BE2C (cell line): ENCODE results near the gene SGCB.

Experiments used
- DNase-seq: peaks from one replicate; pipeline ENCODE4 v3.0.0-alpha.2; 2020
- H3K27me3 ChIP-seq: fragments of 250-450 bp; sonication (Bioruptor Pico); 2 replicates; pipeline ENCODE4 v1.5.1; 2020; ENCODE audit warnings: mild to moderate bottlenecking
- H3K36me3 ChIP-seq: fragments of 250-450 bp; sonication (Bioruptor Pico); 2 replicates; pipeline ENCODE4 v1.5.1; 2020; ENCODE audit warnings: mild to moderate bottlenecking
- H3K4me1 ChIP-seq: fragments of 250-450 bp; sonication (Bioruptor Pico); 2 replicates; pipeline ENCODE4 v1.5.1; 2020
- H3K4me3 ChIP-seq: 2 replicates; pipeline ENCODE4 v1.5.1; 2011; ENCODE audit warnings: low read depth, low read length
- H3K9me3 ChIP-seq: fragments of 250-450 bp; sonication (Bioruptor Pico); 2 replicates; pipeline ENCODE4 v1.5.1; 2020
- TF ChIP-seq, protein P1 (sequence below): IDR thresholded peaks from 2 replicates; pipeline ENCODE4 v1.5.1; 2012; ENCODE audit warnings: mild to moderate bottlenecking, low read depth, low read length

SGCB gene

GRCh38 chr4:52005604-52006273 lies 32.4 kb downstream of the SGCB start:
- no peaks in the 10 kb centered on the region for H3K4me1 ChIP-seq
- TF ChIP-seq, protein P1, sequence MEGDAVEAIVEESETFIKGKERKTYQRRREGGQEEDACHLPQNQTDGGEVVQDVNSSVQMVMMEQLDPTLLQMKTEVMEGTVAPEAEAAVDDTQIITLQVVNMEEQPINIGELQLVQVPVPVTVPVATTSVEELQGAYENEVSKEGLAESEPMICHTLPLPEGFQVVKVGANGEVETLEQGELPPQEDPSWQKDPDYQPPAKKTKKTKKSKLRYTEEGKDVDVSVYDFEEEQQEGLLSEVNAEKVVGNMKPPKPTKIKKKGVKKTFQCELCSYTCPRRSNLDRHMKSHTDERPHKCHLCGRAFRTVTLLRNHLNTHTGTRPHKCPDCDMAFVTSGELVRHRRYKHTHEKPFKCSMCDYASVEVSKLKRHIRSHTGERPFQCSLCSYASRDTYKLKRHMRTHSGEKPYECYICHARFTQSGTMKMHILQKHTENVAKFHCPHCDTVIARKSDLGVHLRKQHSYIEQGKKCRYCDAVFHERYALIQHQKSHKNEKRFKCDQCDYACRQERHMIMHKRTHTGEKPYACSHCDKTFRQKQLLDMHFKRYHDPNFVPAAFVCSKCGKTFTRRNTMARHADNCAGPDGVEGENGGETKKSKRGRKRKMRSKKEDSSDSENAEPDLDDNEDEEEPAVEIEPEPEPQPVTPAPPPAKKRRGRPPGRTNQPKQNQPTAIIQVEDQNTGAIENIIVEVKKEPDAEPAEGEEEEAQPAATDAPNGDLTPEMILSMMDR, result no peak
- no peaks in the 10 kb centered on the region for H3K9me3 ChIP-seq
- H3K4me3 ChIP-seq, result no peak overlapping the region
- no peaks in the 10 kb centered on the region for H3K36me3 ChIP-seq
- no peak for DNase-seq
- no peaks in the 10 kb centered on the region for H3K27me3 ChIP-seq

DNA sequence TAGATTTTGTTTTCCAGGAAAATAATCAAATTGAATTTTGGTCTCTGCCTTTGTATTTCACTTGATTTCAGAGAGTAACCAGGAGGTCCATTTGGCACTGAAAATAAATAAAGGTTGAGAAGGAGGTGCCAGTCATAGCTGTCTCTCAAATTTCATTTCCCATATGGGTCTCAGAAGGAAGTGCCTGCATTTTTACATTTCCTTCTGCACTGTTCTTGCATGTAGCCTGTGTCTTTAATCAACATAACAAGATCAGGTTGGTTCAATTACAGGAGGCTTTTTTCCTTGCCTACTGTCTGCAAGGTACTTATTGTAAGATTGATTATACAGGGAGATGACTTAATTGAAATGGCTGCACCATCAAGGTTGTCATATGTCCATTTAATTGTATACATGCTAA lies 33.7 kb downstream of the SGCB start:
- no peaks in the 10 kb centered on the region for H3K27me3 ChIP-seq
- no peak overlapping the region for H3K4me3 ChIP-seq
- H3K9me3 ChIP-seq, result no peaks in the 10 kb centered on the region
- DNase-seq, result no peak
- no peaks in the 10 kb centered on the region for H3K36me3 ChIP-seq
- no peaks in the 10 kb centered on the region for H3K4me1 ChIP-seq
- TF ChIP-seq, protein P1, result no peak

DNA sequence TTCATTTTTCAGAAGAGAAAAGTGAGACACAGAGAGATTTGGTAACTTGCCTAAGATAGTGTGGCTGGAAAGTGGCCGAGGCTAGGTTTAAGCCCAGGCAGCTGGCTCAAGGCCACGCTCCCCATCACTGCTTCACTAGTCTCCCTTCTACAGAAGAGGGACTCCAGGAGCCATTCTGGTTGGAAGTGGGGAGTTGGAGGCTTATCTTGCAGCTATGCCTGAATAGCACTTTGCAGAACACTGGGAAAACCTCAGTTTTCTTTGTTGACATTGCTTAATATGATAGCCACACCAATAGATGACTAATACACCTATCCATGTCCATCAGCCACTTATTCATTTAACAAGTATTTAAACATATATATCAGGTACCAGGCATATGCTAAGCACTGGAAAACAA lies 36.5 kb downstream of the SGCB start:
- TF ChIP-seq, protein P1, result no peak
- H3K36me3 ChIP-seq, result no peaks in the 10 kb centered on the region
- no peak for DNase-seq
- no peak overlapping the region for H3K4me3 ChIP-seq
- H3K27me3 ChIP-seq, result no peaks in the 10 kb centered on the region
- H3K9me3 ChIP-seq, result no peaks in the 10 kb centered on the region
- no peaks in the 10 kb centered on the region for H3K4me1 ChIP-seq

- H3K36me3 ChIP-seq, result no peaks in the 10 kb centered on the region
- no peaks in the 10 kb centered on the region for H3K27me3 ChIP-seq
- TF ChIP-seq, protein P1, result no peak
- no peak overlapping the region for H3K4me3 ChIP-seq
- no peaks in the 10 kb centered on the region for H3K9me3 ChIP-seq
- no peaks in the 10 kb centered on the region for H3K4me1 ChIP-seq
- DNase-seq, result no peak
Observed at GRCh38 chr4:51999250-51999649, 38.8 kb downstream of the SGCB start.

- H3K9me3 ChIP-seq, result no peaks in the 10 kb centered on the region
- H3K4me3 ChIP-seq, result no peak overlapping the region
- TF ChIP-seq, protein P1, result no peak
- no peaks in the 10 kb centered on the region for H3K4me1 ChIP-seq
- DNase-seq, result no peak
- H3K36me3 ChIP-seq, result no peaks in the 10 kb centered on the region
- no peaks in the 10 kb centered on the region for H3K27me3 ChIP-seq
Observed at GRCh38 chr4:51998837-51999236, 39.3 kb downstream of the SGCB start.

- TF ChIP-seq, protein P1, result peak; percentile 26; the same call in 1 of the 2 replicates
- no peaks in the 10 kb centered on the region for H3K27me3 ChIP-seq
- no peaks in the 10 kb centered on the region for H3K36me3 ChIP-seq
- no peak overlapping the region for H3K4me3 ChIP-seq
- no peaks in the 10 kb centered on the region for H3K9me3 ChIP-seq
- no peaks in the 10 kb centered on the region for H3K4me1 ChIP-seq
- no peak for DNase-seq
Observed at GRCh38 chr4:51997647-51998046, 40.5 kb downstream of the SGCB start.
